ENCODE results near the gene RING1.

Gene RING1

GRCh38 chr6:33208091-33208967 is at the start of gene RING1:
Gene RING1, plus strand, starts transcription at chr6:33208500. Its CDS starts 323 bp downstream, at chr6:33208823.
- DNase-seq (ENCODE audit: low read depth) = peak; percentile 83

GRCh38 chr6:33160096-33160495 is 48.2 kb upstream of the RING1 start:
- DNase-seq (ENCODE audit: low read depth) = no peak

- no peak for DNase-seq (ENCODE audit: low read depth)
Measured at GRCh38 chr6:33160728-33161344, 47.5 kb upstream of the RING1 start.

- peak; percentile 72 for DNase-seq (ENCODE audit: low read depth)
Measured at GRCh38 chr6:33161354-33162331, 46.7 kb upstream of the RING1 start.

GRCh38 chr6:33163540-33163939 is 44.8 kb upstream of the RING1 start:
- DNase-seq (ENCODE audit: low read depth) = no peak

- no peak for DNase-seq (ENCODE audit: low read depth)
Measured at GRCh38 chr6:33164176-33164575, 44.1 kb upstream of the RING1 start.

- no peak for DNase-seq (ENCODE audit: low read depth)
Measured at GRCh38 chr6:33164665-33165373, 43.5 kb upstream of the RING1 start.

GRCh38 chr6:33165581-33166258 is 42.6 kb upstream of the RING1 start:
- DNase-seq (ENCODE audit: low read depth) = no peak

- no peak for DNase-seq (ENCODE audit: low read depth)
Measured at GRCh38 chr6:33166363-33166762, 41.9 kb upstream of the RING1 start.

GRCh38 chr6:33166811-33167210 is 41.5 kb upstream of the RING1 start:
- DNase-seq (ENCODE audit: low read depth) = no peak

- no peak for DNase-seq (ENCODE audit: low read depth)
Measured at GRCh38 chr6:33167374-33168283, 40.7 kb upstream of the RING1 start.

GRCh38 chr6:33168284-33168601 is 40.1 kb upstream of the RING1 start:
- no peak for DNase-seq (ENCODE audit: low read depth)

- no peak for DNase-seq (ENCODE audit: low read depth)
Measured at GRCh38 chr6:33168639-33169038, 39.7 kb upstream of the RING1 start.

GRCh38 chr6:33169291-33170175 is 38.8 kb upstream of the RING1 start:
- no peak for DNase-seq (ENCODE audit: low read depth)

- DNase-seq (ENCODE audit: low read depth) = no peak
Measured at GRCh38 chr6:33170176-33171015, 37.9 kb upstream of the RING1 start.

- no peak for DNase-seq (ENCODE audit: low read depth)
Measured at GRCh38 chr6:33171016-33171879, 37.1 kb upstream of the RING1 start.
